ENCODE data around the gene IGFBP4.
A peak's percentile ranks its signal among the peaks of the same experiment; 100 is the strongest.

IGFBP4 gene

GRCh38 chr17:40432864-40433528, 10.3 kb upstream of the IGFBP4 start:
- DNase-seq: no peak

- DNase-seq: no peak
Measured at GRCh38 chr17:40433551-40434415, 9.5 kb upstream of the IGFBP4 start.

GRCh38 chr17:40436636-40437035, 6.6 kb upstream of the IGFBP4 start:
- DNase-seq: no peak

GRCh38 chr17:40437095-40437732, 6.0 kb upstream of the IGFBP4 start:
- no peak for DNase-seq

- DNase-seq: no peak
Measured at GRCh38 chr17:40440166-40440565, 3.1 kb upstream of the IGFBP4 start.

GRCh38 chr17:40442392-40443195, 656 bp upstream of the IGFBP4 start:
- no peak for DNase-seq

- peak; percentile 16 for DNase-seq
Measured at GRCh38 chr17:40443988-40444899, 994 bp downstream of the IGFBP4 start.

- DNase-seq: no peak
Measured at GRCh38 chr17:40445751-40446468, 2.7 kb downstream of the IGFBP4 start.

GRCh38 chr17:40447148-40447644, 3.9 kb downstream of the IGFBP4 start:
- no peak for DNase-seq

GRCh38 chr17:40447806-40448205, 4.6 kb downstream of the IGFBP4 start:
- DNase-seq: no peak

- no peak for DNase-seq
Measured at GRCh38 chr17:40448213-40448638, 5.0 kb downstream of the IGFBP4 start.

GRCh38 chr17:40448639-40449261, 5.5 kb downstream of the IGFBP4 start:
- DNase-seq: no peak

GRCh38 chr17:40450175-40450574, 6.9 kb downstream of the IGFBP4 start:
- DNase-seq: peak; percentile 39

GRCh38 chr17:40451420-40451819, 8.2 kb downstream of the IGFBP4 start:
- no peak for DNase-seq

- no peak for DNase-seq
Measured at GRCh38 chr17:40452216-40452787, 9.1 kb downstream of the IGFBP4 start.

GRCh38 chr17:40452921-40453378, 9.7 kb downstream of the IGFBP4 start:
- DNase-seq: no peak

- no peak for DNase-seq
Measured at GRCh38 chr17:40453881-40454612, 10.8 kb downstream of the IGFBP4 start.

GRCh38 chr17:40454613-40454995, 11.4 kb downstream of the IGFBP4 start:
- no peak for DNase-seq

GRCh38 chr17:40456396-40456951, 13.2 kb downstream of the IGFBP4 start:
- no peak for DNase-seq
